ENCODE data around the gene RSL24D1.
A peak's percentile ranks its signal among the peaks of the same experiment; 100 is the strongest.

Gene RSL24D1

GRCh38 chr15:55196458-55197361, at the start of gene RSL24D1:
Gene RSL24D1, minus strand, starts transcription at chr15:55196941. Its CDS starts 51 bp downstream, at chr15:55196890.
- peaks cover 50% of the 10 kb centered on the region for H3K79me2 ChIP-seq (ENCODE audit: insufficient read depth, low read length)
- peaks cover 9% of the 10 kb centered on the region; the same call in 1 of the 2 replicates for H3K9me3 ChIP-seq (ENCODE audit: insufficient read depth, low read length)
- peak within 1 kb of the TSS; percentile 79 for H3K9ac ChIP-seq (ENCODE audit: low read length)
- H3K27ac ChIP-seq (ENCODE audit: low read depth, low read length) = peak within 1 kb of the TSS; percentile 96
- peaks cover 26% of the 10 kb centered on the region; the same call in 1 of the 2 replicates for H4K20me1 ChIP-seq (ENCODE audit: low read depth, low read length)
- no peak for TF ChIP-seq EZH2phosphoT487 (conservative IDR thresholded peaks at IDR 0.05; ENCODE audit: low read length)
- TF ChIP-seq, protein P1, sequence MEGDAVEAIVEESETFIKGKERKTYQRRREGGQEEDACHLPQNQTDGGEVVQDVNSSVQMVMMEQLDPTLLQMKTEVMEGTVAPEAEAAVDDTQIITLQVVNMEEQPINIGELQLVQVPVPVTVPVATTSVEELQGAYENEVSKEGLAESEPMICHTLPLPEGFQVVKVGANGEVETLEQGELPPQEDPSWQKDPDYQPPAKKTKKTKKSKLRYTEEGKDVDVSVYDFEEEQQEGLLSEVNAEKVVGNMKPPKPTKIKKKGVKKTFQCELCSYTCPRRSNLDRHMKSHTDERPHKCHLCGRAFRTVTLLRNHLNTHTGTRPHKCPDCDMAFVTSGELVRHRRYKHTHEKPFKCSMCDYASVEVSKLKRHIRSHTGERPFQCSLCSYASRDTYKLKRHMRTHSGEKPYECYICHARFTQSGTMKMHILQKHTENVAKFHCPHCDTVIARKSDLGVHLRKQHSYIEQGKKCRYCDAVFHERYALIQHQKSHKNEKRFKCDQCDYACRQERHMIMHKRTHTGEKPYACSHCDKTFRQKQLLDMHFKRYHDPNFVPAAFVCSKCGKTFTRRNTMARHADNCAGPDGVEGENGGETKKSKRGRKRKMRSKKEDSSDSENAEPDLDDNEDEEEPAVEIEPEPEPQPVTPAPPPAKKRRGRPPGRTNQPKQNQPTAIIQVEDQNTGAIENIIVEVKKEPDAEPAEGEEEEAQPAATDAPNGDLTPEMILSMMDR (IDR thresholded peaks at IDR 0.05; ENCODE audit: insufficient read depth, low read length, poor library complexity, severe bottlenecking) = peak; percentile 13
- no peaks in the 10 kb centered on the region for H3K27me3 ChIP-seq (ENCODE audit: low read length)
- peak within 1 kb of the TSS; percentile 86 for H3K4me3 ChIP-seq (ENCODE audit: insufficient read depth, low read length, poor library complexity, severe bottlenecking)
- no peaks in the 10 kb centered on the region for H3K9me2 ChIP-seq (replicated peaks; ENCODE audit: insufficient read depth, low read length)
- peaks cover 21% of the 10 kb centered on the region for H3K36me3 ChIP-seq (ENCODE audit: low read length)
- peak within 1 kb of the TSS; percentile 94 for H2AFZ ChIP-seq (ENCODE audit: low read depth, low read length, severe bottlenecking)
- H3F3A ChIP-seq (ENCODE audit: insufficient read depth) = peaks cover 10% of the 10 kb centered on the region
- H3K4me2 ChIP-seq (ENCODE audit: low read depth, low read length, poor library complexity, severe bottlenecking) = peak within 1 kb of the TSS; percentile 97

GRCh38 chr15:55245059-55245458, 48.3 kb upstream of the RSL24D1 start:
- Histone ChIP-seq H3K9ac (ENCODE audit: low read length) (no peak overlapping the region), H3K79me2 (ENCODE audit: insufficient read depth, low read length) (no peaks in the 10 kb centered on the region), H3K4me2 (ENCODE audit: low read depth, low read length, poor library complexity, severe bottlenecking) (no peak overlapping the region), H3F3A (ENCODE audit: insufficient read depth) (no peaks in the 10 kb centered on the region), H3K9me3 (ENCODE audit: insufficient read depth, low read length) (no peaks in the 10 kb centered on the region), H3K27ac (ENCODE audit: low read depth, low read length) (no peak overlapping the region), H3K36me3 (ENCODE audit: low read length) (no peaks in the 10 kb centered on the region), H3K9me2 (replicated peaks; ENCODE audit: insufficient read depth, low read length) (no peaks in the 10 kb centered on the region), H2AFZ (ENCODE audit: low read depth, low read length, severe bottlenecking) (no peak overlapping the region), H3K4me3 (ENCODE audit: insufficient read depth, low read length, poor library complexity, severe bottlenecking) (no peak overlapping the region), H4K20me1 (ENCODE audit: low read depth, low read length) (no peaks in the 10 kb centered on the region), H3K27me3 (ENCODE audit: low read length) (no peaks in the 10 kb centered on the region)
- TF ChIP-seq, protein P1 (IDR thresholded peaks at IDR 0.05; ENCODE audit: insufficient read depth, low read length, poor library complexity, severe bottlenecking) = no peak
- no peak for TF ChIP-seq EZH2phosphoT487 (conservative IDR thresholded peaks at IDR 0.05; ENCODE audit: low read length)

DNA sequence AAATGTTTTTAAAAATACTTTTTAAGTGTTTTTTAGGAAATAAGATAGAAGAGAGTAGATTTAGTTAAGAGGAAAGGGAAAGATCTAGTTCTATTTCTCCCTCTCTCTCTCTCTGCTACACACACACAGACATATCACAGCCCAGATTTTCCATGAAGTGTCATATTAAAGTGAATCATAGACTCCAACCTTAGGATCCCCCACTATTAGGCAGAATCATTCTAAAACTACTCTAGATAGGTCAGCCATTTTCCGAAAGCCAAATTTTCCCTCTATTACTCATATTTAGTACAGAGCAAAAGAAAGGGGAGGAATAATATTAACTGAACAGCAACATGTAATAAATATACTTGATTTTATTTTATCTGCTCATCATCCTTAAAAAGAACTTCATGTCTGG, 45.1 kb upstream of the RSL24D1 start:
- Histone ChIP-seq H3K9me3 (ENCODE audit: insufficient read depth, low read length) (no peaks in the 10 kb centered on the region), H2AFZ (ENCODE audit: low read depth, low read length, severe bottlenecking) (no peak overlapping the region), H3F3A (ENCODE audit: insufficient read depth) (no peaks in the 10 kb centered on the region), H3K27me3 (ENCODE audit: low read length) (no peaks in the 10 kb centered on the region), H3K4me2 (ENCODE audit: low read depth, low read length, poor library complexity, severe bottlenecking) (no peak overlapping the region), H3K9ac (ENCODE audit: low read length) (no peak overlapping the region), H3K9me2 (replicated peaks; ENCODE audit: insufficient read depth, low read length) (no peaks in the 10 kb centered on the region), H3K27ac (ENCODE audit: low read depth, low read length) (no peak overlapping the region), H3K79me2 (ENCODE audit: insufficient read depth, low read length) (no peaks in the 10 kb centered on the region), H3K4me3 (ENCODE audit: insufficient read depth, low read length, poor library complexity, severe bottlenecking) (no peak overlapping the region), H3K36me3 (ENCODE audit: low read length) (no peaks in the 10 kb centered on the region), H4K20me1 (ENCODE audit: low read depth, low read length) (no peaks in the 10 kb centered on the region)
- TF ChIP-seq, protein P1 (IDR thresholded peaks at IDR 0.05; ENCODE audit: insufficient read depth, low read length, poor library complexity, severe bottlenecking) = no peak
- no peak for TF ChIP-seq EZH2phosphoT487 (conservative IDR thresholded peaks at IDR 0.05; ENCODE audit: low read length)
